ENCODE measurements around the gene GUCY1A2.

GRCh38 chr11:106971864-106972263 lies 46.4 kb downstream of the GUCY1A2 start:
- TF ChIP-seq CTCF (optimal IDR thresholded peaks at IDR 0.05 in 1 of 3, IDR thresholded peaks at IDR 0.05 in 1 of 3, conservative IDR thresholded peaks at IDR 0.05 in 1 of 3; ENCODE audit: extremely low read depth in 1 of 3, insufficient read depth in 2 of 3, low read length in 3 of 3) (no peak), EZH2 (IDR thresholded peaks at IDR 0.05; ENCODE audit: low read length) (no peak)

Measured in keratinocyte (primary cell).